ENCODE data around the gene TSEN2. TPM values are rescaled to one million over a fixed set of nuclear protein-coding genes. Genes with fewer than 3 reads are reported as not detected.
A peak's percentile ranks its signal among the peaks of the same experiment; 100 is the strongest.
"Not testable (repeated sequence)": the region's sequence is repeated elsewhere in the genome, so short reads cannot be mapped to it uniquely, and the experiment has no call there.

Gene TSEN2
- total RNA-seq, 2 experiments from 2014 or later = 33.2 to 41.4 TPM

GRCh38 chr3:12541625-12542024, 57.3 kb downstream of the TSEN2 start:
- no TSS peak for BruUV-seq (replicated peaks)
- Histone ChIP-seq H3K4me2 (ENCODE audit: low read length) (no peak overlapping the region), H3K27ac (ENCODE audit: low read depth, low read length, poor library complexity, severe bottlenecking) (no peak overlapping the region), H3K9me3 (ENCODE audit: low read length) (no peaks in the 10 kb centered on the region), H2AFZ (ENCODE audit: low read length) (no peak overlapping the region), H3K4me3 (ENCODE audit: low read depth, low read length, poor library complexity, severe bottlenecking) (no peak overlapping the region), H3K79me2 (ENCODE audit: insufficient read depth, low read depth, low read length) (no peaks in the 10 kb centered on the region), H3K36me3 (ENCODE audit: insufficient read depth, low read length) (peaks cover 11% of the 10 kb centered on the region; the same call in 1 of the 2 replicates), H3K9me2 (ENCODE audit: insufficient read depth, low read length) (no peaks in the 10 kb centered on the region), H3K4me1 (ENCODE audit: insufficient read depth, low read length, poor library complexity, severe bottlenecking) (no peaks in the 10 kb centered on the region), H4K20me1 (ENCODE audit: insufficient read depth, low read length) (no peaks in the 10 kb centered on the region)
- POLR2A ChIA-PET = interaction anchor here (0.6 to 1.0 kb wide), 2 partner anchors 145 to 175 kb away, joined by 3 read pairs; no protein-coding TSS in a partner anchor
- CTCF ChIA-PET (ENCODE audit: unreplicated experiment) = no interaction called here
- TF ChIP-seq EZH2phosphoT487 (IDR thresholded peaks at IDR 0.05; ENCODE audit: borderline replicate concordance, low read depth, low read length) (no peak), CTCF (conservative IDR thresholded peaks at IDR 0.05; ENCODE audit: low read length) (peak; percentile 66)
- intact Hi-C loops (cut with micrococcal nuclease; ENCODE audit: unreplicated experiment) = no loop called here
- DNase-seq (ENCODE audit: low spot score) = peak; percentile 36

- H3K4me1 ChIP-seq (ENCODE audit: insufficient read depth, low read length, poor library complexity, severe bottlenecking); H3K27ac ChIP-seq (ENCODE audit: low read depth, low read length, poor library complexity, severe bottlenecking); H2AFZ ChIP-seq (ENCODE audit: low read length); H3K9me3 ChIP-seq (ENCODE audit: low read length); H3K9me2 ChIP-seq (ENCODE audit: insufficient read depth, low read length); H3K79me2 ChIP-seq (ENCODE audit: insufficient read depth, low read depth, low read length); H4K20me1 ChIP-seq (ENCODE audit: insufficient read depth, low read length); DNase-seq (ENCODE audit: low spot score); intact Hi-C loops (cut with micrococcal nuclease; ENCODE audit: unreplicated experiment); H3K4me2 ChIP-seq (ENCODE audit: low read length); CTCF ChIA-PET (ENCODE audit: unreplicated experiment); BruUV-seq (replicated peaks); H3K4me3 ChIP-seq (ENCODE audit: low read depth, low read length, poor library complexity, severe bottlenecking): not testable (repeated sequence)
- H3K36me3 ChIP-seq (ENCODE audit: insufficient read depth, low read length) = peaks cover 11% of the 10 kb centered on the region; the same call in 1 of the 2 replicates
- POLR2A ChIA-PET = interaction anchor here (0.7 kb wide), 1 partner anchor 8 kb away, joined by 3 read pairs; no protein-coding TSS in a partner anchor
These were observed 59.2 kb downstream of the TSEN2 start for GRCh38 chr3:12543497-12543896.

GRCh38 chr3:12544652-12545472, 60.6 kb downstream of the TSEN2 start:
- CTCF ChIA-PET (ENCODE audit: unreplicated experiment) = no interaction called here
- Histone ChIP-seq H3K4me3 (ENCODE audit: low read depth, low read length, poor library complexity, severe bottlenecking) (no peak overlapping the region), H3K79me2 (ENCODE audit: insufficient read depth, low read depth, low read length) (no peaks in the 10 kb centered on the region), H2AFZ (ENCODE audit: low read length) (no peak overlapping the region), H3K4me1 (ENCODE audit: insufficient read depth, low read length, poor library complexity, severe bottlenecking) (no peaks in the 10 kb centered on the region), H3K4me2 (ENCODE audit: low read length) (no peak overlapping the region), H3K9me3 (ENCODE audit: low read length) (no peaks in the 10 kb centered on the region), H4K20me1 (ENCODE audit: insufficient read depth, low read length) (no peaks in the 10 kb centered on the region), H3K27ac (ENCODE audit: low read depth, low read length, poor library complexity, severe bottlenecking) (no peak overlapping the region), H3K36me3 (ENCODE audit: insufficient read depth, low read length) (peaks cover 6% of the 10 kb centered on the region; the same call in 1 of the 2 replicates), H3K9me2 (ENCODE audit: insufficient read depth, low read length) (no peaks in the 10 kb centered on the region)
- no TSS peak for BruUV-seq (replicated peaks)
- DNase-seq (ENCODE audit: low spot score) = no peak
- POLR2A ChIA-PET = no interaction called here
- no peak for TF ChIP-seq CTCF (conservative IDR thresholded peaks at IDR 0.05; ENCODE audit: low read length)
- no peak for TF ChIP-seq EZH2phosphoT487 (IDR thresholded peaks at IDR 0.05; ENCODE audit: borderline replicate concordance, low read depth, low read length)
- intact Hi-C loops (cut with micrococcal nuclease; ENCODE audit: unreplicated experiment) = no loop called here
